Erythroblast (primary cell): ENCODE results near the gene DGLUCY.
"Not testable (repeated sequence)": the region's sequence is repeated elsewhere in the genome, so short reads cannot be mapped to it uniquely, and the experiment has no call there.

Experiments
- DNase-seq, 2 experiments: peaks; one replicate each; lab custom pipeline; 2025; lab: John Stamatoyannopoulos, UW
- GATA1 ChIP-seq: IDR thresholded peaks from 2 replicates; pipeline ENCODE4 v1.6.1; 2011; ENCODE audit warnings: low read depth, mild to moderate bottlenecking, control low read depth, low read length, moderate library complexity
- POLR2A ChIP-seq: IDR thresholded peaks from 2 replicates; pipeline ENCODE4 v1.6.1; 2011; ENCODE audit warnings: mild to moderate bottlenecking, low read length

DGLUCY gene

GRCh38 chr14:91258876-91259275, 145.0 kb downstream of the DGLUCY start:
- no peak for TF ChIP-seq POLR2A
- no peak for TF ChIP-seq GATA1
- no peak for DNase-seq

GRCh38 chr14:91261115-91261514, 147.2 kb downstream of the DGLUCY start:
- no peak for DNase-seq
- TF ChIP-seq GATA1, result no peak
- TF ChIP-seq POLR2A, result no peak

DNA sequence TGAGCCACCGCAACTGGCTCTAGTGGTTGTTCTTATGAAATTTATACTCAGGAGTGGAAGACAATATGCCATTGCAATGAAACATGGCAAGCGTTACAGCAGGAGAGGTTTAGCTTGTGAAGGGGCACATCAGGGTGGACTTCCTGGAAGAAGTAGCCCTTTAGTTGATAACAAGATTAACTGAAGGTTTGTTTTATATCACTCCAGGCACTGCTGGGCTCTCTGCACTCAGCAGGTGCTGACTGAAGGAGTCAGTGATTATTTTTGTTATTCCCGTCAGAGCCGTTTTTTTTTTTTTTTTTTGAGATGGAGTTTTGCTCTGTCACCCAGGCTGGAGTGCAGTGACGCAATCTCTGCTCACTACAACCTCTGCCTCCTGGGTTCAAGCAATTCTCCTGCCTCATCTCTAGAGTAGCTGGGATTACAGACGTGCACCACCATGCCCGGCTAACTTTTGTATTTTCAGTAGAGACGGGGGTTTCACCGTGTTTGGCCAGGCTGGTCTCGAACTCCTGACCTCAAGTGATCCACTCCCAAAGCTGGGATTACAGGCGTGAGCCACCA, 148.2 kb downstream of the DGLUCY start:
- DNase-seq, result no peak
- TF ChIP-seq POLR2A, result no peak
- no peak for TF ChIP-seq GATA1

DNA sequence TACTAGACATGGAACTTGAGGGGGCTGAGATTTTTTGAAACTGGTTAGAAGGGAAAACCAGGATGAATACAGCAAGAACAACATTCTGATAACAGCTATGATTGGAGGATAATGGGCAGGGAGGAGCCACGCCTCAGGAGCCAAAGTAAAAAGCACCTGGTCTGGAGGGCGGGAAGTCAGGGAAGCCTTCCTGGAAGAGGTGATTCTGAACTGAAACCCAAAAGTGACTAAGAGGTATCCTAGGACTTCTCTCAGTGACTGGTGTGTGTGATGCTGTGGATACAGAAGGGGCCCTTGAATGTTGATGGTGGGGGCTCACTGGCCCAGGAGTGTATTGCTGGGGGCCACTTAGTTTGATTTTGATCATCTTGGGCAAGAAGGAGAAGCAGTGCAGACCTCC, 149.5 kb downstream of the DGLUCY start:
- TF ChIP-seq GATA1 (no peak), POLR2A (no peak)
- no peak for DNase-seq

- TF ChIP-seq GATA1 (no peak), POLR2A (no peak)
- peak; percentile 34 to 51 for DNase-seq
These were observed 150.6 kb downstream of the DGLUCY start for GRCh38 chr14:91264151-91265150.

GRCh38 chr14:91265404-91265803, 151.5 kb downstream of the DGLUCY start:
- no peak for DNase-seq
- TF ChIP-seq GATA1 (no peak), POLR2A (no peak)

- DNase-seq, result not testable (repeated sequence)
These were observed 152.4 kb downstream of the DGLUCY start for GRCh38 chr14:91266276-91266675.

DNA sequence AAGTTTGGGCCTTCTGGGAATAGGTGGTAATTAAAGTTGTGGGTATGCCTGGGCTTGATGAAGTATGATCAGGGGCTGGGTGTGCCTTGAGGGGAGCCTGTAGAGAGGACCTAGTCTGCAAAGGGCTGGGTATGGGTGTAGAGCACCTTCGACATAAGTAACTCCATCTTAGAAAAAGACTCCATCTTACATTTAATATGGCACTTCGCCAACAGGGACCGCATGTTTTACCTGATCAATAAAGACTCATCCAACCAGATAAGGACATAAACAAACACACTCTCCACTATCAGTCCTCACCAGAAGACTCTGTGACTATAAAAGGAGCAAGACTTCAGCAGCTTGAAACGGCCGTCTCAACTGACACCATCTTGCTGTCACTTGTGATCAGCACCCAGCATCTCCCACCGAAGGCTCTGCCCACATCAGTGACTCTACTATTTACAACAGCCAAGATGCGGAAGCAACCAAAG, 154.1 kb downstream of the DGLUCY start:
- DNase-seq, result peak; percentile 77 to 93
- TF ChIP-seq GATA1, result no peak

- DNase-seq, result no peak
- TF ChIP-seq POLR2A (no peak), GATA1 (no peak)
These were observed 155.5 kb downstream of the DGLUCY start for GRCh38 chr14:91269076-91269991.

DNA sequence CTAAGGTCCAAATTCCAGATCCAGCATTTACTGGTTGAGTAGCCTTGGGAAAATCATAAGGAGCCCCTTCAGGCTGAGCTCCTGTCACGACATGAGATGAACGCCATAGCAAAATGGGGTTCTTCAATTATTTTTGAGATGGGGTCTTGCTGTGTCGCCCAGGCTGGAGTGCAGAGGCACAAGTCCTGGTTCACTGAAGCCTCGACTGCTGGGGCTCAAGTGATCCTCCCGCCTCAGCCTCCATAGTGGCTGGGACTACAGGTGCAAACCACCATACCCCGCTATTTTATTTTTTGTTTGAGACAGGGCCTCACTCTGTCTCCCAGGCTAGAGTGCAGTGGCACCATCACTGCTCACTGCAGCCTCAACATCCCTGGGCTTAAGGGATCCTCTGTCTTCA, 156.3 kb downstream of the DGLUCY start:
- TF ChIP-seq POLR2A, result no peak
- no peak for TF ChIP-seq GATA1
- DNase-seq, result no peak

DNA sequence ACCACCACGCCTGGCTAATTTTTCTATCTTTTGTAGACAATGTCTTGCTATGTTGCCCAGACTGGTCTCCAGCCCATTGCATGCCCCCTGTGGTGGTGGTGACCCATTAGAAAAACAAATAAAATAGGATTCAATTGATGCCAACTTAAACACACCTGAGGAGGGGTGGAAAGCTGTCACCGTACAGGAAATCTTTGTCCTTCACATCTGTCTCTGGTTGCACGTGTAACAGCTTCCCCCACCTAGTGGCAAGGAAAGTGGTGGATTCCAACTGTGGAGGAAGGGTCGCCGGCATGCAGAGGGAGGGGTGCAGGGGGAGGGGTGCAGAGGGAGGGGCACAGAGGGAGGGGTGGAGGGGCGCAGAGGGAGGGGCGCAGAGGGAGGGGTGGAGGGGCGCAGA, 156.7 kb downstream of the DGLUCY start:
- TF ChIP-seq POLR2A, result no peak
- no peak for TF ChIP-seq GATA1
- no peak for DNase-seq

DNA sequence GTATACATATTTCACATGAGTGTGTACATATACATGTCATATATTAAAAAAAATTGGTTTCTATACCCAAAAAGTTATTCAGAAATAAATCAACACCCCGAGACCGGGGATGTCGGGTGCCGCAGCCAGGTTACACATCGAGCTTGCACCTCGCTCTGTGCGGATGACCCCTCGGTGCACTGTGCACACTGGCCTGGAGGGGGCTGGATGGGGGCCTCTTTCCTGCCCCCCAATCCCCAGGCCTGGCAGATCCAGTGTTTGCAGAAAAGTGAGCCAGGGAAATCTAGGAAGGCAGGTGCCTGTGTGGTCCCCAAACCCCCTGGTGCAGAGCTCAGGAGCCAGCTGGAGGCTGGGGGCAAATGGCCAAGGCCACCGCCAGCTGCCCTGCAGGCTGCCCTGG, 157.8 kb downstream of the DGLUCY start:
- DNase-seq, result no peak
- TF ChIP-seq POLR2A (no peak), GATA1 (no peak)

- TF ChIP-seq GATA1 (no peak), POLR2A (no peak)
- DNase-seq, result no peak
These were observed 158.7 kb downstream of the DGLUCY start for GRCh38 chr14:91272341-91273272.

- TF ChIP-seq GATA1 (no peak), POLR2A (no peak)
- DNase-seq, result no peak
These were observed 159.5 kb downstream of the DGLUCY start for GRCh38 chr14:91273273-91273884.
